IPS DF 19.7 (cell line): ENCODE measurements around the gene DENND2A.
"Not testable (repeated sequence)": the region's sequence is repeated elsewhere in the genome, so short reads cannot be mapped to it uniquely, and the experiment has no call there.

Experiments
- DNase-seq: peaks from one replicate; pipeline ENCODE4 v3.0.0-alpha.2; 2013; ENCODE audit warnings: low read depth, low spot score

Gene DENND2A

DNA sequence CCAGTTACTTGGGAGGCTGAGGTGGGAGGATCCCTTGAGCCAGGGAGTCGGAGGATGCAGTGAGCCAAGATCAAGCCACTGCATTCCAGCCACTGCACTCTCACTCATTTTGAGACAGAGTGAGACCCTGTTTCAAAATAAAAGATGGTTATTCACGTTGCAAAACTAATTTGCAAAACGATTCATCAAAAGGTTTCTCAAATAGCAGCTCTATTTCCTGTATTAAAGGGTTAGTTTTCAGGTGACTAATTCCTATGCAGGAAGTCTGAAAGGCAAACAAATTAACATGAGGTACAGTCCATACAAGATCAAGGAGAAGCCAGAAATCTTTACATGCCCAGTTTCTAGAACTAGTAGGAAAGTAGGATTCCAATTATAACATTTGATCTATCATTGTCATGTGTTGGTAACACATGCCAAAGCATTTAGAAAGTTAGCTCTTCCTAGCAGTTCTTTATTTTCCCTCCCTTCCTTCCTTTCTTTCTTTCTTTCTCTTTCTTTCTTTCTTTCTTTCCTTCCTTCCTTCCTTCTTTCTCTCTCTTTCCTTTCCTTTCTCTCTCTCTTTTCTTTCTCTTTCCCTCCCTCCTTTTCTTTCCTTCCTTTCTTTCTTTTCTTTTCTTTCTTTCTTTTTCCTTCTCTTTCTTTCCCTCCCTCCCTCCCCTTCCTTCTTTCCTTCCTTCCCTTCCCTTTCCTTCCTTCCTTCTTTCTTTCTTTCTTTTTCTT, 49.3 kb downstream of the DENND2A start:
- no peak for DNase-seq

GRCh38 chr7:140587243-140587642, 53.4 kb downstream of the DENND2A start:
- no peak for DNase-seq

- no peak for DNase-seq
These were observed 54.1 kb downstream of the DENND2A start for GRCh38 chr7:140586516-140586915.

DNA sequence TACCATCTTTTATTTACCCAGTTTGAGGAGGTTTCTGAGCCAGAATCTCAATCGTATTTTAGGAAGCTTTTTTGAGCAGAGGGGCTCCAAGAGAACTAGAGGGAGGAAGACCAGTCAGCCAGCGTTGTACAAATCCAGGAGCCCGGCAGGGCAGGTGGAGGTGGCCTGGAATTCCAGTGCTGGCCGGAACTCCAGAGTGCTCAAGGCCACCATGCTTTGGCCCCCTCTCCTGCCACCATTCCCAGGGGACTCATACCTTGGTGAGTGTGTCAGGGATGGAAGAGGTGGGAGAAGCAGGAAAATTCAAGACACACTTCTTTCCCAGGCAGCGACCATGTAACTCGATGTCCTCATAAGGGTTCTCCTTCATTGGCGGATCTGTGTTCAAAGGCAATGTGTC, 55.3 kb downstream of the DENND2A start:
- DNase-seq, result no peak

DNA sequence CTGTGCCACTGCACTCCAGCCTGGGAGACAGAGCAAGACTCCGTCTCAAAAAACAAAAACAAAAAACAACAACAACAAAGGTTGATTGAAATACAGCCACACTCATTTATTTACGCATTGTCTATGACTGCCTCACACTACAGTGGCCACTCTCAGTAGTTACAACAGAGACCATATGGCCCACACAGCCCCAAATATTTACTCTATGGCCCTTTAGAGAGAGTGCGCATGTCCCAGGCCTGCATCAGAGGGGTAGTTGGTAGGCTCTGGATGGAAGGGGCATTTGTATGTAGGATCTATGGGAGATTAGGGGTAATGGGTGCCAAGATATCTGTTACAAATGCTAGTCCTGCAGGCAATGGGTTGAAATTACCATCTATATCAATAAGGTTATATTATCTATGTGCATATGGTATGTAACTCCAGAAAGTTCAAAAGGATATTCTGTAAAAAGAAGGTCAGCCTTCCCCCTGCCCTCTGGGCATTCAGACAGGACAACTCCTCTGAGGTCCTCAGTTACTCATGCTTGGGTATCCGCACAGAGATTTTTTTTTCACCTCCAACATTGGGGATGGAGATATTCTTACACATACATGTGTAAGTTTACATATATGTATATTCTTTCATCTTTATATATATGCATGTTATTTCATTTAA, 56.3 kb downstream of the DENND2A start:
- DNase-seq, result no peak

DNA sequence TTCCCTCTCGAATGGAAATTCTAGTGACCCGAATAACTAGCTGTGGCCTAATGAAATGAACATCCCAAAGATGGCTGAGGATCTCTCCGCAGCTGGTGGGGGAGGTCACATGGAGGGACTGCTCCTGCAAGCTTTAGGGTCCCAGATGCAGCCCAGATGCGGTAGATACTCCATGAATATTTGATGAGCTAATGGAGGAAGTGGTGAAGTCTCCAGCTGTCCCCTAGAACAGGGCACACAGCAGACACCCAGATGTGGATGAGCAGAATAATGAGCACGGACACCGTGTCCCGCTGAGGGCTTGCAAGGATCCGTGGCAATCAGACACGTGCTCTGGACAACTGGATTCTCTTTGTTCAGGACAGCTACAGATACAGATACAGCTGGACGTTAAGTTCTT, 59.2 kb downstream of the DENND2A start:
- DNase-seq, result no peak

DNA sequence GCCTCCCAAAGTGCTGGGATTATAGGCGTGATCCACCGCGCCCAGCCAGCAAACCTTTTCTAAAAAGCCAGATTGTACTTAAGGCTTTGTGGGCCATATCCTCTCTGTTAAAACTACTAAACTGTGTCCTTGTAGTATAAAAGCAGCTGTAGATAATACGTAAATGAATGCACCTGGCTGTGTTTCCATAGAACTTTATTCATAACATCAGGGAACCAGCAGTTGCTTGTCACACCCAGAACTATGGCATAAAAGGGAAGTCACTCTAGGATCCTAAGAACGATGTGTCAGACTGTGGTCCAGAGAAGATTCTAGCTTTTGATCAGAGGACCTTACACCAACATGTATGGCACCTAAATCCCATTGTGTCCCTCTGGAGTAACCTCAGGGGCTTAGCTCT, 63.0 kb downstream of the DENND2A start:
- DNase-seq, result no peak

DNA sequence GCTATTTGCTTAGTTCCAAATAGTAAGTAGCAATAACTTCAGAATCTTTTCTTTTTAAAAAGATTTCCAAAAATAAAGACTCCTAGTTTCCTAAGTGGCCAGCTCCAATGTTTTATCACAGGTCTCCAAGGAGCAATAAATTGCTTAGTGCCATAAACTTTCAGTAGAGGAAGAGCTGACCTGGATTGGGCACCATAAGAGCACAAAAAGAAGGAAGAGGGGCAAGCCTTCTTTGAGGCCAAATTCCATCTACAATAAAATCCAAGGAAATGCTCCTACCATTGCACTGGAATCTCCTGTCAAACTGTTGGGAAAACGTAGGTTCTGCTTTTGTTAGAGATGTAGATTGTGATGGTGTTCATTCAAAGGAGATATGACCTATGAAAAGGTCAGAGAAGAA, 64.0 kb downstream of the DENND2A start:
- DNase-seq, result no peak

- no peak for DNase-seq
These were observed 69.0 kb downstream of the DENND2A start for GRCh38 chr7:140571538-140572122.

GRCh38 chr7:140570120-140570519, 70.5 kb downstream of the DENND2A start:
- DNase-seq, result no peak

- DNase-seq, result no peak
These were observed 72.4 kb downstream of the DENND2A start for GRCh38 chr7:140568021-140568813.

GRCh38 chr7:140566186-140566585, 74.4 kb downstream of the DENND2A start:
- not testable (repeated sequence) for DNase-seq

DNA sequence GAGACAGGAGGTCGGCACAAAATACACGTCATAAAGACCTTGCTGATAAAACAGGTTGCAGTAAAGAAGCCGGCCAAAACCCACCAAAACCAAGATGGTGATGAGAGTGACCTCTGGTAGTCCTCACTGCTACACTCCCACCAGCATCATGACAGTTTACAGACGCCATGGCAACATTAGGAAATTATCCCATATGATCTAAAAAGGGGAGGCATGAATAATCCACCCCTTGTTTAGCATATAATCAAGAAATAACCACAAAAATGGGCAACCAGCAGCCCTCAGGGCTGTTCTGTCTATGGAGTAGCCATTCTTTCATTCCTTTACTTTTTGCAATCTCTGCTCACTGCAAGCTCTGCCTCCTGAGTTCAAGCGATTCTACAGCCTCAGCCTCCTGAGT, 74.9 kb downstream of the DENND2A start:
- DNase-seq, result not testable (repeated sequence)

- DNase-seq, result no peak
These were observed 76.0 kb downstream of the DENND2A start for GRCh38 chr7:140564643-140565042.

GRCh38 chr7:140562926-140563481, 77.6 kb downstream of the DENND2A start:
- DNase-seq, result no peak

GRCh38 chr7:140559410-140559809, 81.2 kb downstream of the DENND2A start:
- no peak for DNase-seq

DNA sequence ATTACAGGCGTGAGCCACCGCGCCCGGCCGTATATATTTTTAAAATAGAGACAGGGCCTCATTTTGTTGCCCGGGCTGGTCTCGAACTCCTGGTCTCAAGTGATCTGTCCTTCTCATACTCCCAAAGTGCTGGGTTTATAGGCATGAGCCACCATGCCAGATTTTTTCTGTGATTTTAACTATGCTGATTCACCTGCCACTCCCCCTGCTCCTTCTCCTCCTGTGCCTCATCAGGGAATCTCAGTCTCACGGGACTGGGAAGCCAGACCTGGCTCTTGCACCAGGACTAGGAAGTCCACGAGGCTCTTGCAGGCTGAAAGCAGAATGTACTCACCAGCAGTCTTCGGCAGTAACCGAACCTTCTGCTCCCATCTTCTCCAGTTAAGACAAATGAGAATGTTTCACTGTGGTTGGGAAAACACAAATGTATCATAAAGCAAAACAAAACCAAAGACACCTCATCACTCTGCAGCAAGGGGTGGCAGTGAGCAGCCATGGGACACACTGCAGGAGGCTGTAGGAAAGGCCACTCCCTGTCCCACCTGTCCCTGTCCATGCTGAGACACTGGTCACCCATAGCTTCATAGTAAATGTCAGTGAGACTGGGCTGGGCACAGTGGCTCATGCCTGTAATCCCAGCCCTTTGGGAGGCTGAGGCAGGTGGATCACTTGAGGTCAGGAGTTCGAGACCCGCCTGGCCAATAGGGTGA, 82.6 kb downstream of the DENND2A start:
- no peak for DNase-seq

- DNase-seq, result no peak
These were observed 83.5 kb downstream of the DENND2A start for GRCh38 chr7:140557069-140557468.

GRCh38 chr7:140553236-140553635, 87.4 kb downstream of the DENND2A start:
- not testable (repeated sequence) for DNase-seq

GRCh38 chr7:140552240-140552679, 88.4 kb downstream of the DENND2A start:
- no peak for DNase-seq
